ENCODE measurements around the gene OGFRL1.
"Not testable (repeated sequence)": the region's sequence is repeated elsewhere in the genome, so short reads cannot be mapped to it uniquely, and the experiment has no call there.

Gene OGFRL1

DNA sequence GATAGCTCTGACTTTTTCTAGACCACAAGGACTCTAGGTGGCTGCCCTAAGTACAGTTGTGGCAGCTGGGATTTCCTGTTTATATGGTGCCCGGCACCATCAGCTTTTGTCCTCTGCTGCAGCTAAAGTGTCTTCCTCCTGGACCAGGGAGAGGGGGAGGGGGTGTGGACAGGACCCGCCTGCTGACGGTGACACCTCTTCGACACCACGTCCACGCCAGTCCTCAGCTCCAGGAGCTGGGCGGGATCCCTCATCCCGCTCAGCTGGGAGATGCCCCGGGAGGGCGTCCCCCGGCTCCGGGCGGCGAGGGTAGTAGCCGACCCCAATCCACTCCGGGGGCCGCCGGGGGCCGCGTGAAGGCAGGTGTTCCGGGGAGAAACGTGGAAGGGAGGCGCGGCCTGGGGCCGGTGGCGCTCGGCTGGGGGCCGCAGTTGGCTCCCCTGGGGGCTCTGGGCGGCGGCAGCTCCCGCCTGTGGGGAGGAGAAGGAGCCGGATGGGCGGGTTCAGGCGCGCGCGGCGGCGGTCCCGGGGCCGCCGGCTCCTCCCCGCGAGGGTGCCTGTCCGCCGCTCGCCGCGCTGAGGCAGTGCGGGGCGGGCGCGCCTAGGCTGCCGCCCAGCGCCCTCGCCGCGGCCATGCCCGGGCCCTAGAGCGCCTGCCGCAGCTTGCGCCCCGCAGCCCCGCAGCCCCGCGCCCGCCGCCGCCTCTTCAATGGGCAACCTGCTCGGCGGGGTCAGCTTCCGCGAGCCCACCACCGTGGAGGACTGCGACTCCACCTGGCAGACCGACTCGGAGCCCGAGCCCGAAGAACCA lies at the start of gene OGFRL1:
OGFRL1 (plus strand) TSS at position 584 of the 811 bp plus-strand sequence; CDS start at position 710, 126 bp downstream.
- DNase-seq = peak; percentile 58

DNA sequence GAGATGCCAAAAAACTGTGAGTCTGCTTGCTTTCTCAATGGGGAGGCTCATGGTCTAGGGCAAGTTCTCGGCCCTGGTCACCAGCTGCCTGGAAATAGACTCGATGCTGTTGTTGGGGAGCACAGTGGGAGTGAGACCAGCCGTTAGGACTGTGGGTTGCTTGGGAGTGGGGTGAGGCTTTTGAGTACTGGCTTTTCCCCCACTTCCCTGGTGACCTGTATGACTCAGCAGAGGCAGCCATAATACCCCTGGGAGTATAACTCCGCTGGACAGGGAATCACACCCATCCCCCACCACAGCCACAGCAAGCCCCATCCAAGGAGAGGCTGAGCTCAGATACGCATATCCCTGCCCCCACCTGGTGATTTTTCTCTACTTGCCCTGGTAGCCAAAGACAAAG lies 48.9 kb upstream of the OGFRL1 start:
- no peak for DNase-seq

DNA sequence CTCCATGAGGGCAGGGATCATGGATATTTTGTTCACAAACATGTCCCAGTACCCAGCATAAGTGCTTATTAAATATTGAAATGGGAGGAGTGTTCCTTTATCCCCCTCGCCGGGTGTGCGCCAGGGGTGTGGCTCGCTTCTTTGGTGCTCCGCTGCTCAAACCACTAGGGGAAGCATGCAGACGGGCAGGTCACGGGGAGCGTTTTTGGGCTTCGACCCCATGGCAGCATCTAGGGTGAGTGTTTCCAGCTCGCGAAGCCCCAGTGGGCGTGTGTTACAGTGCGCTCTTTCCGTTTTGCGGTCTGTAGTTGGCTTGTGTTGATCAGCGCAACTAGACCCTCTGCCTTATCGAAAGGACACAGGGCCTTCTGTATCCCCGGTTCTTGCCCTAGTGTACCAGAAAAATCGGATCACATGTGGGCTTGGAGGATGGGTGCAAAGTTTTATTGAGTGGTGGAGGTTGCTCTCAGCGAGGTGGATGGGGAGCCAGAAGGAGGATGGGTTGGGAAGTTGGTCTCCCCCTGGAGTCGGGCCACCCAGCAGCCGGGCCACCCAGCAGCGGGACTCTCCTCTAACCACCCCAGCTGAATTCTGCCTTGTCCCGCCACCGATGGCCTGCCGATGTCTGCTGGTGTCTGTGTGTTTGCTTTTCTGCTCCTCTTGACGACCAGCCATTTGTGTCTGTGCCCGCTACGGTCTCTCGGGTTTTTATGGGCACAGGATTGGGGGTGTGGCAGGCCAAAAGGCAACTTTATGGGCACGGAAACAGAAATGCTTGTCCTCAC lies 43.2 kb upstream of the OGFRL1 start:
- DNase-seq = no peak

DNA sequence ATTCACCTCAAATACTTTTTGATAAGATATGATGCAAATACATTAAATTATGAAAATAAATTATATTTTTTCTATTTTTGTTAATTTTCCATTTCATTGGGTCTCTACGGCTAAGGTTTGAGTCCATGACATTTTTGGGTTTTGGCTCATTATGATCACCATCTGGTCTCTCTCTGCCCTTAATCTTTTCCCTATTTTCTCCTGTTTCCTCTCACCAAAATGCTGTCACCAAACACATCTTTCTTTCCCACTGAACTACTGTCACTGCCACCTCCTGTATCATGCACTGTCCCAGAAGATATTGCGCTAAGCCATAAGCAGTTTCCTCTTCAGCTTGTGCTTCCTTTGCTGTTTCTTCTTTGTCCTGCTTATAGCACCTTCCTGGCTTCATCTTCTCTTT lies 42.0 kb upstream of the OGFRL1 start:
- DNase-seq = no peak

DNA sequence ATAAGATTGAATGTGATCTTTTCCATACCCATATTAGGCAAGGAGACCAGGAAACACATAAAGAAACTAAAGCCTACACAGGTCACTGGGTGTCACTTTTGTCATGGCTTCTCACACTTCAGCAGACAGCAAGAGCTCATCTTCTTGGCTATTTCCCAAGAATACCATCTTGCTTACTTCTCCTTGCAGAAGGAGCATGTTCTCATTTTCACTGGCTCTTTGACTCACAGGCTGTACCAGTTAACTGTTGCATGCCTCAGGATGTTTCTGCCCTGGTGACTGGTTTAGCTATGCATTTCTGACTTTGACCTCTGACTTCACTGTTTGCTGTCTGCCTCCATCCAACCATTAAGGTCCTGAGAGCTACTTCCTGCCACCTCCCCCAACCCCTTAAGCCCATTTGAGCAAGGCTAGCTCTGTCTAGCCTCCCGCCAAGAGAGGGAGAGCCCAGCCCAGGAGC lies 40.3 kb upstream of the OGFRL1 start:
- no peak for DNase-seq

DNA sequence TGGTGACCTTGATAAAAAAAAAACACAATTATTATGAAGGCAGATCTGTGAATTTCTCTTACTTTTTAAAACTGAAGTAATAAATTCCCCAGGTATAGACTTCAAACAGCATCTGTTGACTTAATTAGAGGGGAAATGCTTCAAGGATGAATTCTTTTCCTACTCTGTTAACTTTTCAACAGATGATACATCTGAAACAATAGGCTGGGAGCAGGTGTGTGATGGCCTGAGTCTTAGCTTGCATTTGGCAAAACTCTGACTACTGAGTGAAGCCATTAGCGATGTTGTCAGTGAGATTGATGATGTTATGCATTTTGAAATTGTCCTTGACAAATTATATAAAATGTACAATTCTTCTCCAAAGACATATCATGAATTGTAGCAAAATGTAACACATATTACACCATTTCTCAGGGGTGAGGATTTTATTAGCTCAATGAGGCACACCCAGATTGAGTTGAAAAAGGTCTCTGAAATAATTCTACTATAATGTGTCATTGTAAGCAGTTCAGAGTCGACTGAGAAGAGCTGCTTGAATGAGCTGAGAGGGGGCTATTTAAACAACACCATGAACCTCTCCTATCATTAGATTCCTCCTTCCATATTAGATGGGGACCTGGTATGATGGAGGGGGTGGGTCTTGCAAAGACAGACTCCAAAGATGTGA lies 39.6 kb upstream of the OGFRL1 start:
- no peak for DNase-seq

DNA sequence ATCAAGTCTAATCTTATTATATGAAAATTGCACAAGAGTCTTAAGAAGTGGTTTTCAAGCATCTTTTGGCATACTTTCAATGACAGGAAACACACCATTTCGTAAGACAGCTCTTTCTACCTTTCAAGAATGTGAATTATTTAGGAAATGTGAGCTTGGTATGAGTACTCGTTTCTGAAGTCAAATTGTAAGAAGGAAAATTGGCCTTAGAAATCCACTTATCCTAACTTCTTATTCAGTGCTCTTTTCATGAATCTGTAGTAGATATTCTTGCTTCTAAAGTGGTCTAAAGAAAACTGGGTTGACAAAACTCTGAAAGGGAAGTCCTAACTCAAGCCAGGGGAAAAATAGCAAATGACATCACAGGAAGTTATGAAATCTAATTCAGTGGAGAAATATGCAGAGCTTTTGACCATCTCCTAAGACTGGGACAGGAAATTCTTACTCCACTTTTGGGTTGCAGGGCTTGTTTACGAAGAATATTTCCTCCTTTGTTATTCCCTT lies 38.5 kb upstream of the OGFRL1 start:
- DNase-seq = no peak

DNA sequence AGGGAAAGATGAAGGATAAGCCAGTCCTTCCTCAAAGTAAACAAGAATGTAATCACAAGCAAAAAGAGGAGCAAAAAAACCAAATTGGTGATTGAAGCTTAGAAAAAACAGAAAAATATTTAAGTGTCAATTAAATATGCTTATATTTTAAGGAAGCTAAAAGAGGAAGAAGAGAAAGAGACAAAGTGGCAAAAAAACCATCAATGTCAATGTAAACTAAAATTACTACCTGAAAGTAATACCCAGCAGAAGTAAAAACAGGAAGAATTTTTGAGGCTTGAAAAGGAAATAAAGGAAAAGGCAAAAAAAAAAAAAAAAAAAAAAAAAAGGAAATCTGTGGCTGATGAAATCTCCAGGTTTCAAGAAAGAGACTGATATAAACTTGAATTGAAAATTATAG lies 36.2 kb upstream of the OGFRL1 start:
- no peak for DNase-seq

DNA sequence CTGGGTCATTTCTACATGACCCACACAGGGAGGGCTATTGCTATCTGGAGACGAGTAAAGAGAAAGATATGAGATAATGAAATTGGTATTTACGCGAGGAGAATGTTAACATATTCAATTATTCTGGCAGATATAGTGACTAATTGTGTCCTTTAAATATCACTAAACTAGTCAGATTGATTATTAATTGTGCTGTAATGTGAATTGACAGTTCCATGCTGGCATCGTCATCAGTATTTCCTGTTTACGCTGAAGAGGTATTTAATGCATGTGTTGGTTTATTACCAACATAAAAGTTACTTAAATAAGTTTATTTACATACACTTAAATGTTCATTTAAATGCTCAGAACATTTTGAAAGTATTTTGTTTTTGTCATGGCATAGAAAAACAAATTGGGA lies 35.7 kb upstream of the OGFRL1 start:
- no peak for DNase-seq

DNA sequence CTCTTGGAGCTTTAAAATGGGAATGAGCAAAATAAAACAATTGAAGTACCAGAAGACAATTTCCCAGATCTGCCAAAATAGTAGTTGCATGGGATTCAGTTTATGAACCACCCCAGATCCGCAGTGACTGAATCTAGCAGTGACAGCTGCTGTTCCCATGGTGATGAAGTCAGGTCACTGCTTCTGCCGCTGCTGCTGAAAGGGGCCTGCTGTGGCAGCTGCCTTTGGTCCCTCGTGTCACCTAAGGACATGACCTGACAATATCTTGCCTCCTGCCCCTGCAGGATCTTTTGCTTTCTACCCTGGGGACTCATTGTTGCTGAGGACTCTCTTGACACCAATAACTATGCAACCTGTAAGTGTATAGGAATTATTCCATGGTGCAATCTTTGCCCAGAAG lies 34.3 kb upstream of the OGFRL1 start:
- no peak for DNase-seq

DNA sequence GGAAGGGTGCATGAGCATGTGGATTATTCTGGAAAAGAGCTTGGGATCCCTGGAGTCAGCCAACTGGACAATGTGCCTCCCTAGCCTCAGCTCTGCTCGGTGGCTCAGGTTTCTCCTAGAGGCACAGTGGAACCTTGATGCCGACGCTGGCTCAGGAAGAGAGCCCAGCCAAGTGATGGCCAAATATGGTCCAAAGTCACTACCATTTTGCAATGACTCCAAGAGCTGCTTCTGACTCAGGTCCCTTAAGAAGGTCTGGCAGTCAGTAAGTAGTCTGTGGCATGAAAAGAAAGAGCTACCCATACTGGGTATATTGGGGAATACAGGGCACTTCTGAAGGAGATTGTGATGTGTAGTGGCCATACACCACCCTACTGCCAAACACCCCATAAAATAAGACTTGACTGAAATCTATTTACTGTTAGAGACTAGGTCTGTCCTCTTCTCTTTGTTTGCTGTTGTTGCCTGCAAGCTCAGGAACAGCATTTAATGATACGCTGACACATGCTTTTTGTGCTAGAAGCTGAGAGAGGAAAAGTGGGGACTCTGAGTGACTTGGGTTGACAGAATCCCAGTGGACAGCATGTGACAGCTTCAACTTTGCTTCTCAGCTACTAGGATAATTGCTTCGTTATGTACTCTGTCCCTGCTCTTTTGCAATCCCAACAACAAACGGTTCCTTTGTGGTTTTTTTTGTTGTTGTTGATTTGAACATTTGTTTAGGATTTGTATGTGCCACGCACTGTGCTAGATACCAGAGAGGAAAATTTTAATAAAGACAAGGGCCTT lies 30.3 kb upstream of the OGFRL1 start:
- no peak for DNase-seq

DNA sequence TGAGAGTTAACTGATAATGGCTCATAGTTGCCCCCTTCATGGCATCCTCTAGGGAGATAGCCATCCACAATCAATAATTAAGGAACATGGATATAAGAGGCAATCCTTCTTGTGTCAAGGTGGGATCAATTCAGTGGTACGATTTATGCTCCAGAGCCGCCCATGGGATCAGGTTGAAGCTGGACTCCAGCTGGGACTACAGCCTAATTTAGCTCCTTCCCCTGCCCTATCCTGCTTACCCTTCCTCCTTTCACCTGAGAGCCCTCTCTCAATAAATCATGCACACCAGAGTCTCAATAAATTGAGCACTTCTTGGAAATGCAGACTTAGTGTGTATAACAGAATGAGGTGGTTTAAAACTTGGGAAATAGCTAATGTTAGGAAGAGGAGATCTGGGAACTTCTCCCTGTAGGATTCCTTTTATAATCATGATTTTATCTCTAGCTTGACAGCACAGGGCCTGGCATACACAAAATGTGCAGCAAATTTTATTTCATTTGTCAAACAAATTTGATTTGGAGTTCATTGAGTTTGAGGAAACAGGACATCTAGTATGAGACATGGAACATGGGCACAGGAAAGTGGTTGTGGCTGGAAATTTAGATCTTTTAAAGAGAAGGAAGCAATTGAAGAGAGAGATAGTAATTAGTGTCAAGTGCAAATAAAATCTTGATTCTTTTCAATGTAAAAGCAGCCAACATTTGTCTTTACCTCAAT lies 28.6 kb upstream of the OGFRL1 start:
- DNase-seq = no peak

DNA sequence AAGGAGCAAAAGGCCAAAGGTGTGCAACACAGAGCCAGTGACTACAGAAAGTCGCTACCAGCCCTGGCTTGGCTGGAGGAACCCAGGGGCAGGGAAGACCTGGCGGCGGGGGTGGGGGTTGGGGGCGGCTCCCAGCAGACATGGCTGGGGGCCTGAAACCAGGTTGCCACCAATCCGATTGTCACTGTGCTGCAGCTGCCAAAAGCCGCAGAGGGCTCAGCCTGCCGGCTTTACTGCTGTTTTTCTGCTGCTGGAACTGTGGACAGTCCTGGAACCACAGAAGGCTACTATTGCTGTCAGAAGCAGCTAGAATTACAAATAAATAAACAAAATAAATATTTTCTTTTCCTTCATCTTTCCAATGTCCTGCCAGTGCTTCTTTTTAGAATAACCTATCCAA lies 25.7 kb upstream of the OGFRL1 start:
- no peak for DNase-seq

DNA sequence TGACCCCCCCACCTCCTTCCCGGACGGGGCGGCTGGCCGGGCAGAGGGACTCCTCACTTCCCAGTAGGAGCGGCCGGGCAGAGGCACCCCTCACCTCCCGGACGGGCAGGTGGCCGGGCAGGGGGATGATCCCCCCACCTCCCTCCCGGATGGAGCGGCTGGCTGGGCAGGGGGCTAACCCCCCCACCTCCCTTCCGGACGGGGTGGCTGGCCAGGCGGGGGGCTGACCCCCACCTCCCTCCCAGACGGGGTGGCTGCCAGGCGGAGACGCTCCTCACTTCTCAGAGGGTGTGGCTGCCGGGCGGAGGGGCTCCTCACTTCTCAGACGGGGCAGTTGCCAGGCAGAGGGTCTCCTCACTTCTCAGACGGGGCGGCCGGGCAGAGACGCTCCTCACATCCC lies 22.2 kb upstream of the OGFRL1 start:
- not testable (repeated sequence) for DNase-seq

DNA sequence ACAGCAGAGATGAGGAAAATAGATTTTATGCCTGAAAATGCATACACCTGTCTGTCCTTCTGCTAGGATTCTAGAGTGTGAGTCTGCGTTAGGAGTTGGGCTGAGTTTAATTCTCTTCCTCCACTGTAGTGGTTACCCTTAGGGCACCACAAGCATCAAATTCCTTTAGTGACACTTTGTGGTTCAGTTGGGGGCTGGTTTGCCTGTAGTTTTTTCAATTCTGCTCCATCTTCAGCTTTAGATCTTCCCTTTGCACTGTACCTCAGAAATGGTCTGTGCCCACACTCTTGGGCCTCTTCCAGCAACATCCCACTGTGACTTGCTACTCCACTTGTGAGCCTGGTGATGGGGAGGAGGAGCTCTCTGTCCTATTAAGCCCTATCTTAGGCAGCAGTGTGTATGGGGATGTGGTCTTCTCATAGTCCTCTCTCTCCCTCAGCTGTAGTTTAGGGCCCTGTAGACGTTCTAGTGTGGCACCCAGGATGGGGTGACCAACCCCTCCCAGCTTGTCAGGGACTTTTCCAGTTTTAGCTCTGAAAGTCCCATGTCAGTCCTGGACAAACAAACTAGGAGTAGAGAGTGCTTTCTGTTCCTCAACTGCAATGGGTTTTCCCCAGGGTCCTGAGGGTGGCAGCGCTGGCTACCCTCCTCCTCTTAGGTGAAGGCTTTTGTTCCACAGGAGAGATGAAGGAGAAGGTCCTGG lies 19.7 kb upstream of the OGFRL1 start:
- DNase-seq = no peak

DNA sequence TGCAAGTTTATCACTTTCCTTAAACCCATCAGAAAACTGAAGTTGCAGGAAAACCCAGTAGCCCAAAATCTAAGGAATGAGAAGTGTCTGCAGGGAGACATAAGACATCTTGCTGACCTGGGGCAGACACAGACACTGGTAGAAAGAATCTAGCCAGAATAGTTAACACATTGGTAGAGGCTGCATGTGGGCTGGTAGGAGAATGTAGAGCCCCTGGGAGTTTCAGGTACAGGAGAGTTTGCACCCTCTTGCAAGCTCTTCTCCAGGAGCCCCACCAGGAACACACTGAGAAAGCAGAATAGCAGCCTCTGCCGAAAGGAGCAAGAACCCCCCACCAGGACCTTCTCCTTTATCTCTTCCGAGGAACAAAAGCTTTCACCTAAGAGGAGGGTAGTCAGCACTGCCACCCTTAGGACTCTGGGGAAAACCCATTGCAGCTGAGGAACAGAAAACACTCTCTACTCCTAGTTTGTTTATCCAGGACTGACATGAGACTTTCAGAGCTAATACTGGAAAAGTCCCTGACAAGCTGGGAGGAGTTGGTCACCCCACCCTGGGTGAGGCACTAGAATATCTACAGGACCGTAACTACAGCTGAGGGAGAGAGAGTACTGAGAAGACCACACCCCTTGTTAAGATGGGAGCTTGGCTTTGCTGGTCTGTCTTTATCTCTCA lies 10.5 kb upstream of the OGFRL1 start:
- no peak for DNase-seq

DNA sequence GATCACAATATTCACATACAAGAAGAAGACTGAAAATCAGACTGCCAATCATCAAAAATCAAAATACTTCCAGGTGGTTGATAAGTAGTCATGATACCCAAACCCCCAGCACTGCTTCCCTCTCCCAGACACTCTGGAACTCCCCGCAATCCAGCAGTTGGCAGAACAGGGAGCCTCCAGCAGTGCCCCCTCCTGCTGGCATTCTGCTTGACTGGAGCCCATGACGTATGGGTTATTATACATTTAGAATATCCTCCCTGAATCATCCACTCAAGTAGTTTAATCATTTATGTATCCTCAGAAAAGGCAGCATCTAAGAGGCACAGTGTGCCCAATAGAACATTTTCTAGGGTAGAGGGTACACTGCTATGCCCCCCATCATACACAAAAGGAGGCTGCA lies 9.3 kb upstream of the OGFRL1 start:
- DNase-seq = no peak

DNA sequence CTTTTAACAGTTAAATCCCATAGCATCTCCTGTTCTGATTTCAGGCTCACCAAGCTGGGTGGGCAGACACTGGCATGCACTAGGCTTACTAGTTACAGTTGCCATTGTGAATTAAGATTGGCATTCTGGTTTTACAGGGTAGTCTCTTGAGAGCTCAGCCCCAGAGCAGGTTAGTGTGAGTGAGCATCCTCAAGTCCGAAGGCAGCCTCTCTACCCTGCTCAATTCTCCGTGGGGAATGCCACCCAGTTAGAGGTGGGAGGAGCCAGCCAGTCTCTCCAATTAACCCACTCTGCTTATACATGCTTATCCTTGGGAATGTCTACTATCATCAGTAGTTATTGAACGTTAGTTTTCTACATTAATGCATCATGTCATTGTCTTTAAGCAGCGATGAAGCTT lies 8.9 kb upstream of the OGFRL1 start:
- no peak for DNase-seq

DNA sequence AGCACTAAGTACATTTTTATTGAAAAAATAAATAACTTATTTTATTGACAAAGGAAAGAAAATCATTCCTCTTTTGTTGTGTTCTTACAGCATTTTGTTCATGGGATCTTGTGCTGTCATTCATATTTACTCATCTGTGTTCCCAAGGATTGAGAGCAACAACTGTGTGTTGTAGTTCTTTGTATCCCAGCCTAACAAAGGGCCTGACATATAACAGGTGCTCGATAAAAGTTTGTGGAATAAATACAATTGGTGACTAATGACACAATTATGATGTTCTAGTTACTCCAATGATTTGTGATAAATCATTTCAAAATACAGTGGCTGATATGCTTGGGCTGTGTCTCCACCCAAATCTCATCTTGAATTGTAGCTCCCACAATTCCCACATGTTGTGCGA lies 7.9 kb upstream of the OGFRL1 start:
- DNase-seq = no peak

DNA sequence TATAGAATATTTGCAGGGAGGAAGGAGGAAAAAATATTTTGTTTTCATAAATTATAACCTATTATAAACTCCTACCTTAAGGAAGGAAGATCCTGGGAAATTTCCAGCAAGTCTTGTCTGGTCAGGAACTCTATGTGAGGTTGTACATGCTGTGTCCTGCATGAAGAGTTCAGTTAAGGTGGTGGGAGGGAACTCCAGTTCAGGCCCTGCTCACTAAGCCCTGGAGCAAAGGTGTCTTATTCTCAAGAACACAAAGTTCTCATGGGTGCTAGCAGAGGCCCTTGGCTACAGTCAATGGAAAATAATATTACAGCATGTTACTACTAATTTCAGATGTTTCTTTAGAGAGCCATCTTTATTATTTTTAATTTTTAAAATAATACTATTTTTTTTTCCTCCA lies 3.8 kb upstream of the OGFRL1 start:
- DNase-seq = no peak

DNA sequence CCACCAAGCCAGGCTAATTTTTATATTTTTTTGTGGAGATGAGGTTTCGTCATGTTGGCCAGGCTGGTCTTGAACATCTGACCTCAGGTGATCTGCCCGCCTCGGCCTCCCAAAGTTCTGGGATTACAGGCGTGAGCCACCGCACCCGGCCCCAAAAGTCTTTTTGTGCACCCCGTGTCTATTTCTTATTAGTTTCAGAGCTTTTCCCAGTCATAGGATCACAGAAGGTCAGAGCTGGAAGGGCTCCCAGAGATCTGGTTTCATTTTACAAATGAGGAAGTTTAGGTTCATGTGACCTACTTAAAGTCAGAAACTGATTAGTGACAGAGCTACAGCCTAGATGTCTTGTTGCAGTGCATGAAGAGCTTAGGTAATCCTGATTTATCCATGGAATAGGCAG lies 1.6 kb upstream of the OGFRL1 start:
- no peak for DNase-seq
